Dermis blood vessel endothelial cell (primary cell): ENCODE results near the gene RNF217. TPM values are rescaled to one million over a fixed set of nuclear protein-coding genes. Genes with fewer than 3 reads are reported as not detected.
A peak's percentile ranks its signal among the peaks of the same experiment; 100 is the strongest.
"Not testable (repeated sequence)": the region's sequence is repeated elsewhere in the genome, so short reads cannot be mapped to it uniquely, and the experiment has no call there.

ENCODE experiments used
- DNase-seq: peaks from one replicate; pipeline ENCODE4 v3.0.0; 2010
- total RNA-seq: library from RNA; depleted of rRNA; stranded (reverse); fragments of >200 nt; gene quantifications from 2 replicates; pipeline ENCODE4 v1.2.3, GENCODE V29; 2014

Gene RNF217
- total RNA-seq, 1 donor from 2014 or later = 17.5 TPM

- no peak for DNase-seq
Measured at GRCh38 chr6:125020385-125020784, 58.1 kb downstream of the RNF217 start.

GRCh38 chr6:125022391-125022989 lies 60.3 kb downstream of the RNF217 start:
- peak; percentile 23 for DNase-seq

- no peak for DNase-seq
Measured at GRCh38 chr6:125025164-125025854, 63.1 kb downstream of the RNF217 start.

GRCh38 chr6:125027287-125027686 lies 65.0 kb downstream of the RNF217 start:
- DNase-seq = no peak

DNA sequence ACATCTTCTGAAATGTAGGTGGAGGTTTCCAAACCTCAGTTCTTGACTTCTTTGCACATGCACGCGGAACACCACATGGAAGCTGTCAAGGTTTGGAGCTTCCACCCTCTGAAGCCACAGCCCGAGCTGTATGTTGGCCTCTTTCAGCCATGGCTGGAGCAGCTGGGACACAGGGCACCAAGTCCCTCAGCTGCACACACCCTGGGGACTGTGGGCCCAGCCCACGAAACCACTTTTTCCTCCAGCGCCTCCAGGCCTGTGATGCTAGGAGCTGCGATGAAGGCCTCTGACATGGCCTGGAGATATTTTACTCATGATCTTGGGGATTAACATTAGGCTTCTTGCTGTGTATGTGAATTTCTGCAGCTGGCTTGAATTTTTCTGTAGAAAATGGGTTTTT lies 68.7 kb downstream of the RNF217 start:
- DNase-seq = no peak

GRCh38 chr6:125031385-125031784 lies 69.1 kb downstream of the RNF217 start:
- DNase-seq = no peak

GRCh38 chr6:125034929-125035328 lies 72.7 kb downstream of the RNF217 start:
- DNase-seq = not testable (repeated sequence)

- DNase-seq = not testable (repeated sequence)
Measured at GRCh38 chr6:125036486-125036885, 74.2 kb downstream of the RNF217 start.

DNA sequence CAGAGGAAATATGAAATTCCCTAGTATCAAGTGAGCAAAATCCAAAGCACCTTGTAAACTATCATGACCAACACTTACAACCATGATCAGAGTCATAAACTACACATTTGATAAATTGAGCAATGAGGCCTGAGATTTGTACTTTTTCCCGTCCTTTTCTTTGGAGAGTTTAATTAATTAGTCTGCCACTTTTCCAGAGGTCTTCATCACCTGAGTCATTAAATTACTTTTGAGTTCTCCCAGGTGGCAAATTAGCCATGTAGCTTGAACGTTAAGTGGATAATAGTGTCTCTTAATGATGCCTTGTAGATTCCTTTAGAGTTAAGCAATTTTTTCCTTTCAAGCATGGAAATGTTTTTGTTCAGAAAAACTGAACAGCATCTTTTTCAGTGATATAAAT lies 75.6 kb downstream of the RNF217 start:
- DNase-seq = no peak

- no peak for DNase-seq
Measured at GRCh38 chr6:125038925-125039324, 76.7 kb downstream of the RNF217 start.

DNA sequence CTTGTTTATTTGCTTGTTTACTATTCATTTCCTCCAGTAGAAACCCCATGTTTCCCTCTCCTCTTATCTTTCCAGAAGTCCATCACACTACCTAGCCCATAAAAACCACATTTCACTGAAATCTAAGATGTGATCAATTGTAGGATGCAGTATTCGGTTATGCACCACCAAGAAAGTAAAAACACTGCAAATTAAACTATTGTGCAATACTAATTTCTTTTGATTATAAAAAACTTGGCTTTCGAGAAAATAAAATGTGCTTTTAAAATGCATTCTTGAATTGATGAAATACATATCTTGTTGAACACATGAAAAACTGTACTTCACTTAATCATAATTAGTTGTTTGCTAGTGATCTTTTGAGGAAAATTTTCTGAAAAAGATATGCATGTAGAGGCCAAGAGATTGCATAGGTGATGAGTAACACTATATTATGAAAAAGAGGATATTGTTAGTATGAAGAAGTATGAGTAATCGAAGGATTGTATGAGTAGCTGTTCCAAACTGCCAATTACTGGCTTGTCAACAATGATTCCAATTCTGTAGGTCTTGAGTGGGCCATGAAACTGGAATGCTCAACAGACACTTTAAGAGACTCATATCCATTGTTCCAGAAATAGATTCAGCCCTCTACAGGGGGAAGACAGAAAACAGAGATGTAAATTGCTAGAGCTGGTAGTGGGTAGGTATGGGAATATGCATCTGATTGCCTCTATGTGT lies 79.7 kb downstream of the RNF217 start:
- DNase-seq = peak; percentile 49

GRCh38 chr6:125044066-125044465 lies 81.8 kb downstream of the RNF217 start:
- DNase-seq = no peak

DNA sequence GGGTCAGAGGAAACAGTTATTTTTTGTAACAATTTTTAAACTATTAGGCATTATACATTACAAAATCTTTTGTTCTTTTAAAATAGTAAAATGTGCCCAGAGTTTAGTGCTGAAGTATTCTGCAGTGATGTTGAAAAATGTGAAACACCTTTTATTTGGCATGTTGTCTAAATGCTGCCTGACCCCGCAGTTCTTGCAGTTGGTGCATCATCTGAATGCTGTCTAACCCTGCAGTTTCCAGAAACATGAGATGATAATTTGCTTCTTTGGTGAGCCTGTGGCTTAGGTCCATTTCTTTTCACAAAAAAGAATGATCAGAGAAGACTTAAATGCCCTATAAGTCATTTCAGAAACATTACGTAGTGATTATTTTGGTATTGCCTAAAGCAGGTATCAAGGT lies 82.4 kb downstream of the RNF217 start:
- no peak for DNase-seq

GRCh38 chr6:125046107-125046925 lies 84.1 kb downstream of the RNF217 start:
- DNase-seq = no peak

DNA sequence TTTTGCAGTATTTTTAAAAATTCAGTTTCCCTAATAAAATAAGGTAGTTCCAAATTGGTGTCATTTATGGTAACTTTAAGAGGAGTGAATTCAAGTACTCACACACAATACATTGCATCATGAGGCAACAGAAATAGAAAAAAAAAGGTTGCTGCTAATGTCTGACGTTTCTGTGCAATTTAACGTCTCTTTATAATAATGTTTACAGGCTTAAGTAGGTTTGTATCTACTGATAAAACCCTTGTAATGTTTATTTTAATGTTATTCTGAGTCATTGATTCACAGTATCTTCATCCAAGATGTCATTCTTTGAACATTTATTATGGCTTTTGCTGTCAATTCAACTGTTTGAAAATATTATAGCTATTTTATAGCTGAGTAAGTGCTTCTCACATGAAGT lies 86.0 kb downstream of the RNF217 start:
- DNase-seq = no peak

DNA sequence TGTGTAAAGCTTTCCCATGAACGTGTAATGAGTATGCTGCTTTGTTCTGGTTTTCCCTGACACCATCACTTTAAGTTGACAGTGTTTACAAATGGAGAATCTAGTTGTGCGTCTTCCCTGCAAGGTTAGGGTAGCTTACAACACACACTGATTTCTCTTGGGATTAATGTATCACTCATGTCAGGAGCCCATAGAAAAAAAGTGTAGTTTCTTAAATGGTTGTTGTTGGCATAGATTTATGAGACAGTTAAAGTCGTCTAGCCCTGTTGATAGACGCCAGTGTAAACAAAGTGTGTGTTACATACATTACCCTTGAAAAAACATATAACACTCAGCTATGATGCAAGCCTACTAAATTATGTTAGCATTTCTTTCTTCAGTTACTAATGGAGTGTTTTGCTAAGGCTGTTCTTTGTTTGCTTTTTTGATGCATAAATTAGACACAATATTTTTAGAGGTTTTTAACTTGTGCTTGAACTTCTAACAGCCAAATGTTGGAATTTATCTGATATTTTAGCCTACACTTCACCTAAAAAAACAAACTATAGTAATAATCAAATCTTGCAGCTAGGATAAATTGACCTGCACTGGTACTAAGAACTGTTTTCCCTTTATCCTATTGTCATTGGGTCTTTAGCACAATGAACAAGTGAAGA lies 88.6 kb downstream of the RNF217 start:
- DNase-seq = no peak

GRCh38 chr6:125053809-125054208 lies 91.6 kb downstream of the RNF217 start:
- no peak for DNase-seq

DNA sequence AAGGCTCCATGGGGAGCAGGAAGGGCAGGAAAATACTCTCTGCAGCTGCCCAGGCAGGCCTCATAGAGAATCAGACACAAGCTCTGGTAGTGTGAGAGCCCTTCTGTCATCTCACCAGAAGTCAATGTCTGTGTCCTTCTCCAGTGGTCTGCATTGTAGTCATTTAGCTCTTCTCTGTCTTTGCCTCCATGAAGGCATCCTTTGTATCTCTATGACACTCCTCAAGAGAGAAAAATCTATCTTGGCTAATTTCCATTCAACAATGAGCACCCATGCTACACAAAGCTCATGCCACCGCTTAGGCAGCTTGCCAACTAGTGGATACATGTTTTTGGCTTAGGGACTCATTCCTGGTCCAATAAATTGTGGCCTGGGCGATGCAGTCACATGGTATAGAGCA lies 92.1 kb downstream of the RNF217 start:
- DNase-seq = no peak

- DNase-seq = no peak
Measured at GRCh38 chr6:125057392-125058246, 95.4 kb downstream of the RNF217 start.

DNA sequence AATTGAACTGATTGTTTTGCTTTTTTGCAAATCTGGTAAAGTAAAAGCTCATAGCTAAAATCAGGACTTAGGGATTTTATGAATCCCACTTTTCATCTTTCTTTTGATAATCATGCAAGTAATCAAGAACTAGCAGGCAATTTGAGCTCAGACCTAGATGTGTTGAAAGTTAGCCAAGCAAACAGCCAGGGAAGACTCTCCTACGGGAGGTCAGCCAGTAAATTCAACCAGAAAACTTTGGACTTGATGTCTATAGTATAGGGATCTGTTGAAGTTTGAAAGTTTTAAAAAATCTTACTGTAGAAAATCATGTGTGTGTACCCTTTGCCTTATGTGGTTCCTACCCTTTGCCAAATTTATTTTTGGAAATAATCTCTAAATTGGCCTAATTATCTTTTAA lies 96.3 kb downstream of the RNF217 start:
- no peak for DNase-seq

- DNase-seq = no peak
Measured at GRCh38 chr6:125063307-125063706, 101.1 kb downstream of the RNF217 start.

- no peak for DNase-seq
Measured at GRCh38 chr6:125066140-125066539, 103.9 kb downstream of the RNF217 start.
